NCI-H510A (cell line): ENCODE results near the gene CD200R1L.

Source experiments
- DNase-seq: peaks from one replicate; lab custom pipeline; 2025; lab: John Stamatoyannopoulos, UW

Gene CD200R1L

DNA sequence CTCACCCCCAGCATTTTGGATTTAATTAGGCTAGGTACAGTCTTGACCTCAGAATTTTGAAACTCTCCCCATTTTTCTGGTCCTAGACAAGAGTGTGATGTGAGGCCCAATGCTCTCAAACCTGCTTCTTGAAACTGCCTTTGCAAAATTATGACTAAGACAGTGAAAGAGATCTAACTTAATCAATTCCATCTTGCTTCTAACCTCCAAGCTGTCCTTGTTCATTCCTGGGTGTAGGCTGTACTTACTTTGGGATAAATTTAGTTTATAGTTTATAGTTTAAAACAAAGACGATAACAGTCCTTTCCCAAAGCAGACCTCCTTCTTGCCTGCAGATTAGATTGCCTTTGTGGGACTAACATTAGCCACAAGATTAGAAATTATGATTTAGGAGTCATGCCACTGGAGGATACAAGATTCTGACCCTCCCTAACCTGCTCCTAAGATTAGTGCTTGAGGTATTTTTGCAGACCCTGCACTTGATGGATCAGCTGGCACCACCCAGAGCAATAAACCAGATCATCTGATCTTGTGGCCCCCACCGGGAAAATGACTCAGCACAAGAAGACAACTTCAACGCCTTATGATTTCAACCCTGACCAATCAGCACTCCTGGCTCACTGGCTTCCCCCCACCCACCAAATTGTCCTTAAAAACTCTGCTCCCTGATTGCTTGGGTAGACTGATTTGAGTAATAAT lies 59.6 kb downstream of the CD200R1L start:
- DNase-seq = no peak

DNA sequence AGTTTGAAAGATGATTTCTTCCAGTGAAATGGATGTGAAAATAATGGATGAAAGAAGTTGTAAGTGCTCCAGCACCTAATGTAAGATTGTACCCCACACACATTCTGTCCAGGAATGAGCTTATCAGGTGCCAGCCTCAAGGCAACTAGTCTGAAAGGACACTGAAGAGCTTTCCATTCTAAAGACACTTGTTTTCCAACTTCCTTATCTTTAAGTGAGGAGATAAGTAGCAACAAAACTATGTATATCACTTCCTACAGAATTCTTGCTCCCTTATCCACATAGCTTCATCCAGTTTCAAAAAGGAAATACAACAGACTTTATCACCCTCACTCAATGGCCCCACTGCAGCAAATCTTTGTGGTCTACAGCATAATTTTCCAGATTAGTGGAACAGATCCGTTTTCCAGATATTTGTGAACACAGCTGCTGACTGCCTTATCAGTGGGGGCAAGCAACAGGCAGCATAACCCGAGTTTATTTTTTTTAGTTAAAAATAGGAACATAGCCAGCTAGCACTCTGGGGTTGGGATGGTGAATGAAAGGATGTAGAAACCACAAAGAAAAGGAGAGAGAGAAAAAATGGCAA lies 60.6 kb downstream of the CD200R1L start:
- DNase-seq = no peak

DNA sequence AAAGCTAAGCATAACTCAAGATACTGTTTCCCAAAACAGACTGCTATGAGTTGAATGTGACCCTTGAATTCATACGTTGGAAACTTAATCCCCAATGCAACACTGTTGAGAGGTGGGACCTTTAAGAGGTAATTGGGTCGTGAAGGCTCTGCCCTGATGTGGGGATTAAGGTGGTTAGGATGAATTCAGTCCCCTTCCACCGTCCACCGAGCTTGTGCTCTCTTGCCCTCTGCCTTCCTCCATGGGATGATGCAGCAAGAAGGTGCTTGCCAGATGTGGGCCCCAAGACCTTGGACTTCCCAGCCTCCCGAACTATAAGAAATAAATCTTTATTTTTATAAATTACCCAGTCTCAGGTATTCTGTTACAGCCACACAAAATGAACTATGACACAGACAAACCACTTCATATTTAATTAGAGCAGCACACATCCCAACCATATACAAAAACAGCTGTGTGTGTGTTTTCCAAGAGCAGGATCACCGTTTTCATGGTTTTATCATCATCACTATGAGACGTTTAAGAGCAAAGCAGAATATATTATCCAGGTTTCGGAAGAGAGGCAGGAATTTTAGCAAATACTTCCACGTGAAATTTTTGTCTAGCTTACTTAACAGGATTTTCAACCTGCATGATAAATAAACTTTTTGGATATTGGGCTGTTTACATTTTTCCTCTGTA lies 61.2 kb downstream of the CD200R1L start:
- DNase-seq = no peak

DNA sequence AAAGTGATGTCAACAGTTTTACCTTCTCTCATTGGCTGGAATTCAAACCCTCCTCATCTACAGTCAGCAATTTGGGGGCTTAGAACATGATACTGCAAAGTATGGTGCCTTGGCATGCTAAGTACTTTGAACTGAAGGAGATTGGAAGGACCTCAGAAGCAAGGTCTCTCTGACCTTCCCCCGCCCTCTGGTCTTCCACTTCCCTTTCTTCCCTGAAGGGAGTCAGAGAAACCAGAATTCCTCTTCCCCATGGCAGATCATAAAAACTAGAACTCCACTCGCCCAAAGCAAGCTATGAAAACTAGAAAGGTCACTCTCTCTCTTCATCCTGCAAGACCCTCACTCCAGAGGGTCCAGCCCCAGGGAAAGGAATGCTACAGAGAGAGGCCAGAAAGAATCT lies 64.2 kb downstream of the CD200R1L start:
- no peak for DNase-seq

DNA sequence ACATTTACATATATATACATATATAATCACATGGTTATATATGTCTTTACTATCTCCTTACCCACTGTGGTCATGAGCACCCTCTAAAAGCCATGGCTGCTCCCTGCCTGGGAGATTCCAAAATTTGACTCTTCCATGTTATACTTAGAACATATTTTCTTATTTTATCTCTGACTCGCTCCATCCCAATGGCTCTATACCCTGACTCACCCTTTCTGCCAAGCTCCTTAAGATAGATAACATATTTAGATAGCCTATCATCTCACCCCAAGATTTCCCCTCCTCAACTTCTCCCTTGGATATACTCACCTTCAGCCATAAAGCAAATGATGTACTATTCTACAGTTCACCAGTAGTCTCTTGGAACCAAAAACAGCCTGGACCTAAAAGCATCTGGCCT lies 65.1 kb downstream of the CD200R1L start:
- DNase-seq = no peak

DNA sequence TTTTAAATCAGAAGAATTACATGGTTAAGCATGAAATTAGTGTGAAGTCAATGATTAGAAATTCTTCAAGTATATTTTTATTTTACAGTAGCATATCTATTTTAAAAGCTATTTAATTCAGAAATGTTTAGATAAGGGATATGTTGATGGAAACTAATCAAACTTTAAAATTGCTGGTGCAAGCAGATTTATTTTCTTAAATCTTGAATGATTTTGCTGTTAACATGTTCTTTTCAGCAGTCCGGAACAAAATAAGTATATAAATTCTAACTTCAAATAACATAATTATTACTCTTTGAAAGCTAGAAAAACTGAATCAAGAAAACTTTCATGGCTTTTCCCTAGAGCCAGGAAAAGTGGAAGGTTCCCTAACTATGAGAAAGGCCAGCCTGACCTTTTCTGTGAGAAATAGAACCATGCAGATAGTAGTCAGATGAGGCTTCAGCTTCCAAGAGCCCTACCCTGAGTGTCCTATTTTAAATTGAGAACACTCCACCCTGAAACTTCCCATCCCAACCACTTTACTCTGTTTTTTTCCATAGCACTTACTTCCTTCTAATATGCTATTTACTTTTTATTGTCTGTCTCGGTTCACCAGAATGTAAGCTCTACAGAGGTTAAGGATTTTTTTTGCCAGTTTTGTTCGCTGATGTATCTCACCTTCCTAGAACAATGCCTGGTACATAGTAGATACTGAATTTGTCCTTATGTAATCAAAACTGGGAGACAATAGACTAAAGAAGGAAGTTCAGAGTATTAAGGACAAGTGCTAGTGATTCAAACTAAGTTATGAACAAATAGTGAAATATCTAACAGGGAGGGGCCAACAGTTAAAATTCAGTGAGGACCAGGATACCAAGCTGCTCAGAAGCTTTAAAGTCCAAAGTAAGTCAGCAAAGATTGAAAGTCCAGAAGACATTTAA lies 66.8 kb downstream of the CD200R1L start:
- DNase-seq = no peak

DNA sequence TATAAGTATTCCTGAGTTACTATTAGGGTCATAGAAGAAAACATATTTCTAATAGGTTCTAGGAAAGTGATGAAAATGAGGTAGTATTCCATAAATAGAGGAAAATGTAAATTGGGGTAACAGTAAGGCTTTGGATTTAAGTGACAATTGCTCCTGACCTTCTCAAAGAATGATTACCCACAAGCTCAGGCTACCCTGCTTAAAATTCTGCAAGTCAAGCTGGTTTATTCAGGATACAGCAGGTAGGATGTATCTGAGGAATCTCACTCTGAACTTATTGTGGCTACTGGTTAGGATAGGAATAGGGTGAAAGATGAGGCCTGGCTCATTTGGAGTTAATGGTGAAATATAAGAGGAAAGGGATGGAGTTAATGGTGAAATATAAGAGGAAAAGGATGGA lies 67.7 kb downstream of the CD200R1L start:
- DNase-seq = no peak

DNA sequence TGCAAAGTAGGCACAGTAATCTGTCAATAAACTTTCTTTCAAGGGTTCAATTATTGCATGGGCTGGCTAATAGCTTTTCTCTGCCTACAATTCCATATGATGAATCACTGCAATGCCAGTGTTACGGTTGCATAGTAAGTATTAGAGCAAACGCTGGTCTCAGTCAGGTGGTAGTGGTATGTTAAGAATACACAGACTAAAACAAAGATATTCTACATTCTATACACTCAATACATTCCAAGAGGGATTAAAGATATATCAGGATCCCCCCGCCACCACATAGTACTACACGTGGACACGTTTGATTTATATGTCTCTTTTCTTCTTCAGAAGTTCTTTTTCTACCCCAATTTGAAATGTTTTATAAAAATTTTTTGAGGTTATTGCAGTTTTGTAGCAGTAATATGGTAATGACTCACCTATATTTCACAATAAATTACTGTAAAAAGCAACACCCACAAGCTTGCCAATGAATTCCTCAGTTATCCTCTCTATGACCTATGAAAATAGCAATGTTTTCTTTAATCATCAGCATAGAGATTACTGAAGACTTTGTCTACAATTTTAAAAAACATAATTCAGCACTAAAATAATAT lies 68.2 kb downstream of the CD200R1L start:
- DNase-seq = no peak

DNA sequence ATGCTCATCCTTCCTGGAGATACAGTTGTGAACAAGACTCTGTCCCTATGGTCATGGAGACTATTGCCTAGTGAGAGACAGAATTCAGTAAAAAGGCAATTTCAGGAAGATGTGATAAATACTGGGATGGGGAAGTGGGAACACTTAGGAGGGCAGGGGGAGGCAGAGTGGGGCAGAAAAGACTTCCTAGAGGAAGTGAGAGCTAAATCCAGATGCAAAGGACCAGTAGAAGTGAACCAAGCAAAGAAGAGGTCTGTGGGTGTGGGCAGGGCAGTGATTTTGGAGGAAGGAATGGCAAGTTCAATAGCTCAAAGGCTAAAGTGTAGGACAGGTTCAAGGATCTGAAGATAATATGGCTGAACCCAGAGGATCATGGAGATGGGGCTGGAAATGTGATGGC lies 68.9 kb downstream of the CD200R1L start:
- no peak for DNase-seq

DNA sequence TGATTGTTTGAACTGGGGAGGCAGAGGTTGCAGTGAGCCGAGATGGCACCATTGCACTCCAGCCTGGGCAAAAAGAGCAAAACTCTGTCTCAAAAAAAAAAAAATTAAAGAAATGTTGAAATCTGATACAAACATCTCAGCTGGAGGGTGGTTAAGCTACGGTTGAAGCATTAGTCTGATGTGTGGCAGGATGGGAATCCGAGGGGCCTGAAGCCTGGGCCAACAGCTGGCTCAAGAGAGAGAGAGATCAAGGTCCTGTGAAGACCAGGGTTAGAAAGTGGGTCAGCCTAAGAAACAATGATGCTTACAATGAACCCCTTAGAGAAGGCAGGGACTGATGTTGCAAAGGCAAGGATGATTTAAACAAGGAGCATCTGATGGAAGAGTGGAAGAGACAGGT lies 69.8 kb downstream of the CD200R1L start:
- no peak for DNase-seq

DNA sequence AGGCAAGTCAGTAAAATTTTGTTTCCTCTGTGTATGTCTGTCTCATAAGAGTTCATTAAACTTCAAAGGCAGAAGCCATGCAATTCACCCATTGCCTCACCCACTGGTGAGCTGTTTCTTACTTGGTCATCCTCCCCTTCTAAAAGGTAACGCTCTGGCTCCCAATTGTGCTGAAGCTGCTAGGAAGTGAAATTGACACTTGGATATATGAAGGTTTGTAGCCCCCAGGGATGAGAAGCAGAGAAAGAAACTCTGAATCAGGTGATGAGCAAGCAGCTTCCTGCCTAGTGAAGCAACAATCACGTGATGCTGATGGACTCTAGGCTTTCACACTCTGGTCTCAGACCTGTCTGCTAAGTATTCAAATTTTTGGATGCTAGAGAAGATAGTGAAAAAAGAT lies 70.7 kb downstream of the CD200R1L start:
- no peak for DNase-seq

DNA sequence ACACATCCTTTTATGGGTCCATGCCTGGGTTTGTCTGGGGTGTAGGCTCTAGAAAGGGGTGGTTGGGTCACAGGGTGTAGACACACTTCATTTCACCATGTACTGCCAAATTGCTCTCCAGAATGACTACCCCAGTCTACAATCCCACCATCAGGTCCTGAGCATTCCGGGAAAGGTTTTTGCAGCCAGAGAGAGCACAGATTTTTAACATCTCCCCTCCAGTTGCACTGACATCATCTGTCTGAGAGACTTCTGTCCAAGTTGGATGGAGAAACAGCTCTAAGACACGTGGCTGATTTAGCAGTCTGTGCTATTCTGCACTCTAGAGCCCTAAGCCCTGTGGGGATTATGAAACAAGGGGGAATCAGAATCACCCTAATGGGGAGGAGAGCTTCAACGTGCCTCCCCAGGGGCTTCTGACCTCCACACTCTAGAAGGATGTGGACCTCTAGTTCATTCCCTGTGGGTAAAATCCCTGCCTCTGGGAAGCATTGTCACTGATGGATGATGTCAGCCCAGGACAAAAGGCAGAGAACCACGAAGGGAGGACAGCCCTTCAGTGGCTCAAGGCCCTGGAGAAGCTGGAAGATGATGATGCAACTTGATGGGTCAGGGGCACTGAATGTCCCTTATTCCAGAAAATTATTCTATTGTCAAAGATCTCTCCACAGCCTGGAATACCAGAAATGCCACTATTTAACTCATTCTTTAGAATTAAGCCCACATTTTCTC lies 71.5 kb downstream of the CD200R1L start:
- no peak for DNase-seq

DNA sequence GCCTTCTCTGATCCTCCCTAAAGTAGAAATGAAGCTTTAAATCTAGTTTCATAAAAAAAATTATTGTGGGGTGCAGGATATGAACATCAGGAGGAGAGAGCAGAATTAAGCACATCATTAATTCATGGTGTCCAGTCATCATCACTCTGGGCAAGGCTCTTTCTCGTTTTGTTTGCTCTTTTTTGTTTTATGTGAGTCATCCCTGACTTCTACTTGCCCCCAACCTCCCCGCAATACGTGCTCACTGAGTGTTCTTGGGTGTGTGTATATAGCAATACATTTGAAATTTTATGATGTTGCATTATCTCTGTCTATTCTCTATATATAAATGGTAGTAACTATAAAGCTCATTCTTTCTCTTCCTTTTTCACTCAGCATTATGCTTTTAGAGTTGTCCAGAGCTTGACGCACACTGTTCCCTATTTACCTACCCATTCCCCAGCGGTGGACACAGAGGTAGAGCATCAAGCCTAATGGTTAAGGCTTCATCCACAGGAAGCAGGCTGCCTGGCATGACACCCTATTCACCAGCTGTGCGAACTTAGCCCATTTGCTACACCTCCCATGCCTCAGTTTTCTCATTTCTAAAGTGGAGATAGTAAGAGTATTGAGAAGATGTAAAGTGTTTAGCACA lies 72.3 kb downstream of the CD200R1L start:
- DNase-seq = no peak

DNA sequence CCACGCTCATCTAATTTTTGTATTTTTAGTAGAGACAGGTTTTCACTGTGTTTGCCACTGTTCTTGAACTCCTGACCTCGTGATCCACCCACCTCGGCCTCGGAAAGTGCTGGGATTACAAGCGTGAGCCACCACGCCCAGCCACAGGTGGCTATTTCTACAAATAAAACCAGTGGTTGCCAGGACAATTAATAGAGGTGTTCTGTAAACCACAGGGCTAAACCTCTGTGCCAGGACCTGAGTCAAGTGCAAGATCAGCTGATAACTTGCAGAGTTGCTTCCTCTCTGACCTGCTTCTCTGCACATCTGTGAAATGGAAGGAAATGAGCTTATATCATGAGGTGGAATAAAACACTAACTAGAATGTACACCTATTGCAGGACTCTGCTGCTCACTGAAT lies 72.8 kb downstream of the CD200R1L start:
- no peak for DNase-seq

DNA sequence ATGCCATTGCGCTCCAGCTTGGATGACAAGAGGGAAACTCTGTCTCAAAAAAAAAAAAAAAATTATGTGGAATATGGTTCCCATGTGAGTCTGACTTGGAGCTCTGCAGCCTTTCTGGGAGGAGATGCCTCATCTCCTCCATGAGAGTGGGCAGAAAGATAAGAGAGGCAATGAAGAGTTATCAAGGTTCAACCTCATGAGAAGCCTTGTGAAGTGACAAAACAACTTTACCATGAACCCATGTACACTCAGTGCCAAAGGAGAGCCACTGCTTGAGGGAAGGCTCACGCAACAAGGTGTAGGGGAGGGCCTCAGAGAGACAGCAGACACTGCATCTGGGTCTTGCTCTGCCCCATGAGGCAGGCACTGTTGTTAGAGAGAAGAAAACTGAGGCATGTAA lies 75.7 kb downstream of the CD200R1L start:
- no peak for DNase-seq

DNA sequence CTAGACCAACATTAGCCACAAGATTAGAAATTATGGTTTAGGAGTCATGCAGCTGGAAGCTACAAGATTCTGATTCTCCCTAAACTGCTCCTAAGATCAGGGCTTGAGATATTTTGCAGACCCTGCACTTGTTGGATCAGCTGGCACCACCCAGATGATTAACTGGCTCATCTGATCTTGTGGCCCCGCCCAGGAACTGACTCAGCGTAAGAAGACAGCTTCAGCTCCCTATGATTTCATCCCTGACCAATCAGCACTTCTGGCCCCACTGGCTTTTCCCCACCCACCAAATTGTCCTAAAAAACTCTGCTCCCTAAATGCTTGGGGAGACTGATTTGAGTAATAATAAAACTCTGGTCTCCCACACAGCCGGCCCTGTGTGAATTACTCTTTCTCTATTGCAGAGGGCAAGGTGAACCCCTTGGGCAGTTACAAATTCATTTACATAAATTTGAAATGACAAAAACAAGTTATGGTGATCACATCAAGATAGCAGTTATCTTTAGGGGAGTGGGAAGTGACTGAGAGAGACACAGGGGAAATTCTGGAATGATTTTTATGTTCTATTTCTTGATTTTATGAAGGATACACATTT lies 76.5 kb downstream of the CD200R1L start:
- DNase-seq = no peak

DNA sequence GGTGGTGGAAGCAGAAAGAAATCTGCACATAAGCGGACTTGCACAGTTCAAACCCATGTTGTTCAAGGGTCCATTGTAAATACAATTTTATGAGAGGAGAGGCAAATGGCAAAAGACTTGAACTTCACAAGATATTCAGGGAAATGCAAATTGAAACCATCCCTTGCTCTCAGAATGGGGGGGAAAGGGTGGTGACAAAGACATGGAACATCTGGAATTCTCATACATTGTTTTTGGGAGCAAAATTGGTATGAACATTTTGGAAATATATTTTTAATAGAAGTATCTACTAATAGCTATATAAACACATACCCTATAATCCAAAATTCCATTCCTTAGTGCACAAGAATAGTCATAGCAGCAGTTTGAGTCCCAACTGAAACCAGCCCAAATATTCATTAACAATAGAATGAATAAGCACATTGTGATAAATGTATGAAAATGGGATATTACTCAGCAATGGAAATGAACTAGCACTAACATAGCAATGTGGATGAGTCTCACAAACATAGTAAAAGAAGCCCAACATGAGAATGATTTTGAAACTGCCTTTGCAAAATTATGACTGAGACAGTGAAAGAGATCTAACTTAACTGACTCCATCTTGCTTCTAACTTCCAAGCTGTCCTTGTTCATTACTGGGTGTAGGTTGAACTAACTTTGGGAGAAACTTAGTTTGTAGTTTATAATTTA lies 77.2 kb downstream of the CD200R1L start:
- no peak for DNase-seq

DNA sequence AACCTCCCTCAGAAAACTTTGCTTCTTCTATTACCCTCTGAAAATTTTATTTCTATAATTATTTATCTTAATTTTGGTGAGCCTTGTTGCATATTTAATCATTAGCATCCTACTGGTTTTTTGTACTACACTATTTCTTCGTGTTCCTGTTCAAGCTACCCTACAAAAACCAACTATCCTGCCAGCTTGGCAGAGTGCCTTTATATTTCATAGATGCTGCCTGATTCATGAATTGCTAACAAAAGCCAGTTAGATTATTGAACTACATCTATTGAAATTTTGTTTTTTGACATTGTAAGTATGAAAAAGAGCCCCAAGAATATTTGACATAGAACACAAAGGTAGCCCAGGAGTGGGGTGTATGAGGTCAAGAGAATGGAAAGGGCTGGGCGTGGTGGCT lies 78.9 kb downstream of the CD200R1L start:
- DNase-seq = no peak

DNA sequence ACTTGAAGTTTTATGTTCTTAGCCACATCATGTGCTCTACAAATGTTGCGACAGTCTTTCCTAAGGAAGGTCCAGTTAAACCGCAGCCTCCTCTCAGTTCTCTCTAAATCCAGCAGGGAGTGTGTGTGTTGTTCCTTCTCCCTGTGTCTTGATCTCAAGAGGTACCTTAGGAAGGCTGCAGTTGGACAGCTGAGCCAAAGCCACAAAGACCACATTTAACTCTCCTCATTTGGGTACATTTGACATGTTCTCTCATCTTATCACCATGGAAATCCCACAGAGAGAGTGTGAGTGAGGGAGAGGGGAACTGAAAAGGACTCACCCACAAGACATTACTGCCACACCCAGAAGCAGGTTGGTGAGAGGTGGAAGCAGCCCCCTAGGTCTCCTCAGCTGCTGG lies 79.5 kb downstream of the CD200R1L start:
- no peak for DNase-seq
